Mucosa of stomach (tissue), 1 donor: ENCODE data around the gene CNOT8.

Source experiments
- H3K27me3 ChIP-seq: one replicate; pipeline ENCODE4 v1.7.0; 2013; ENCODE audit warnings: mild to moderate bottlenecking, low read length; ENCODE audit not compliant: control insufficient read depth, insufficient read depth
- H3K36me3 ChIP-seq: one replicate; pipeline ENCODE4 v1.7.0; 2013; ENCODE audit warnings: low read length; ENCODE audit not compliant: control insufficient read depth, insufficient read depth
- H3K4me1 ChIP-seq: one replicate; pipeline ENCODE4 v1.7.0; 2013; ENCODE audit warnings: mild to moderate bottlenecking, low read length; ENCODE audit not compliant: control insufficient read depth, insufficient read depth
- H3K4me3 ChIP-seq: one replicate; pipeline ENCODE4 v1.7.0; 2013; ENCODE audit warnings: low read length
- H3K9ac ChIP-seq: one replicate; pipeline ENCODE4 v1.7.0; 2013; ENCODE audit warnings: mild to moderate bottlenecking, low read length, moderate library complexity
- H3K9me3 ChIP-seq: one replicate; pipeline ENCODE4 v1.7.0; 2013; ENCODE audit warnings: mild to moderate bottlenecking, low read length, moderate library complexity; ENCODE audit not compliant: control insufficient read depth
- donor health status: Pancreatic carcinoma.

CNOT8 gene

GRCh38 chr5:154858972-154859871 is 795 bp downstream of the CNOT8 start:
- Histone ChIP-seq H3K27me3 (no peaks in the 10 kb centered on the region), H3K4me1 (peaks cover 20% of the 10 kb centered on the region), H3K36me3 (no peaks in the 10 kb centered on the region), H3K9me3 (no peaks in the 10 kb centered on the region), H3K4me3 (peak overlapping the region; percentile 97), H3K9ac (peak overlapping the region; percentile 91)

- Histone ChIP-seq H3K4me1 (peaks cover 20% of the 10 kb centered on the region), H3K36me3 (no peaks in the 10 kb centered on the region)
Measured at GRCh38 chr5:154860123-154860522, 1.7 kb downstream of the CNOT8 start.

GRCh38 chr5:154860765-154861164 is 2.3 kb downstream of the CNOT8 start:
- Histone ChIP-seq H3K27me3 (no peaks in the 10 kb centered on the region), H3K36me3 (no peaks in the 10 kb centered on the region), H3K4me3 (no peak overlapping the region), H3K9me3 (no peaks in the 10 kb centered on the region), H3K4me1 (peaks cover 20% of the 10 kb centered on the region), H3K9ac (no peak overlapping the region)

More at GRCh38 chr5:154860123-154860522, 1.7 kb downstream of the CNOT8 start:
- Histone ChIP-seq H3K9me3 (no peaks in the 10 kb centered on the region), H3K9ac (peak overlapping the region; percentile 91), H3K4me3 (peak overlapping the region; percentile 97), H3K27me3 (no peaks in the 10 kb centered on the region)

GRCh38 chr5:154861946-154862345 is 3.5 kb downstream of the CNOT8 start:
- no peaks in the 10 kb centered on the region for H3K36me3 ChIP-seq
- H3K4me1 ChIP-seq, result peaks cover 15% of the 10 kb centered on the region
- H3K9ac ChIP-seq, result no peak overlapping the region
- H3K27me3 ChIP-seq, result no peaks in the 10 kb centered on the region
- no peaks in the 10 kb centered on the region for H3K9me3 ChIP-seq
- H3K4me3 ChIP-seq, result no peak overlapping the region

GRCh38 chr5:154862766-154863165 is 4.3 kb downstream of the CNOT8 start:
- no peak overlapping the region for H3K9ac ChIP-seq
- no peaks in the 10 kb centered on the region for H3K9me3 ChIP-seq
- no peak overlapping the region for H3K4me3 ChIP-seq
- no peaks in the 10 kb centered on the region for H3K36me3 ChIP-seq
- peaks cover 12% of the 10 kb centered on the region for H3K4me1 ChIP-seq
- H3K27me3 ChIP-seq, result no peaks in the 10 kb centered on the region

- H3K4me3 ChIP-seq, result no peak overlapping the region
- H3K9ac ChIP-seq, result no peak overlapping the region
- no peaks in the 10 kb centered on the region for H3K9me3 ChIP-seq
- H3K4me1 ChIP-seq, result peaks cover 12% of the 10 kb centered on the region
- no peaks in the 10 kb centered on the region for H3K36me3 ChIP-seq
- H3K27me3 ChIP-seq, result no peaks in the 10 kb centered on the region
Measured at GRCh38 chr5:154863291-154864080, 5.1 kb downstream of the CNOT8 start.

- H3K36me3 ChIP-seq, result no peaks in the 10 kb centered on the region
Measured at GRCh38 chr5:154865466-154866184, 7.2 kb downstream of the CNOT8 start.

GRCh38 chr5:154866841-154867240 is 8.4 kb downstream of the CNOT8 start:
- Histone ChIP-seq H3K4me3 (no peak overlapping the region), H3K9ac (no peak overlapping the region), H3K27me3 (no peaks in the 10 kb centered on the region), H3K36me3 (no peaks in the 10 kb centered on the region), H3K4me1 (no peaks in the 10 kb centered on the region), H3K9me3 (no peaks in the 10 kb centered on the region)

More at GRCh38 chr5:154865466-154866184, 7.2 kb downstream of the CNOT8 start:
- Histone ChIP-seq H3K27me3 (no peaks in the 10 kb centered on the region), H3K4me3 (no peak overlapping the region), H3K9ac (no peak overlapping the region), H3K4me1 (peaks cover 2% of the 10 kb centered on the region), H3K9me3 (no peaks in the 10 kb centered on the region)

- Histone ChIP-seq H3K4me1 (no peaks in the 10 kb centered on the region), H3K9ac (no peak overlapping the region), H3K9me3 (no peaks in the 10 kb centered on the region), H3K4me3 (no peak overlapping the region), H3K36me3 (no peaks in the 10 kb centered on the region), H3K27me3 (no peaks in the 10 kb centered on the region)
Measured at GRCh38 chr5:154868702-154869101, 10.3 kb downstream of the CNOT8 start.

GRCh38 chr5:154871734-154872133 is 13.3 kb downstream of the CNOT8 start:
- no peak overlapping the region for H3K9ac ChIP-seq
- no peaks in the 10 kb centered on the region for H3K9me3 ChIP-seq
- H3K4me3 ChIP-seq, result no peak overlapping the region
- H3K27me3 ChIP-seq, result no peaks in the 10 kb centered on the region
- H3K36me3 ChIP-seq, result peaks cover 5% of the 10 kb centered on the region
- H3K4me1 ChIP-seq, result no peaks in the 10 kb centered on the region

GRCh38 chr5:154873791-154874331 is 15.4 kb downstream of the CNOT8 start:
- H3K4me1 ChIP-seq, result no peaks in the 10 kb centered on the region
- H3K9me3 ChIP-seq, result peaks cover 5% of the 10 kb centered on the region
- no peaks in the 10 kb centered on the region for H3K27me3 ChIP-seq
- no peak overlapping the region for H3K9ac ChIP-seq
- H3K36me3 ChIP-seq, result peaks cover 5% of the 10 kb centered on the region
- no peak overlapping the region for H3K4me3 ChIP-seq
